Esophagus muscularis mucosa (tissue), 3 donors: ENCODE results near the gene GPR15.

Source experiments
- POLR2AphosphoS5 ChIP-seq, 2 donors: sonication (generic); formaldehyde crosslinking; IDR thresholded peaks; one replicate each; pipeline ENCODE4 v1.6.1; 2017; ENCODE audit warnings: antibody characterized with exemption in 2 of 2
- TF ChIP-seq, protein P1 (sequence below), 3 experiments: fragments of 200-600 bp in 2 of 3; fragments of 450-650 bp in 1 of 3; sonication (generic) in 2 of 3; IDR thresholded peaks; one replicate each; pipeline ENCODE4 v1.5.1; 2017 to 2019; ENCODE audit warnings: antibody characterized with exemption in 3 of 3, mild to moderate bottlenecking in 2 of 3, moderate library complexity in 1 of 3

DNA sequence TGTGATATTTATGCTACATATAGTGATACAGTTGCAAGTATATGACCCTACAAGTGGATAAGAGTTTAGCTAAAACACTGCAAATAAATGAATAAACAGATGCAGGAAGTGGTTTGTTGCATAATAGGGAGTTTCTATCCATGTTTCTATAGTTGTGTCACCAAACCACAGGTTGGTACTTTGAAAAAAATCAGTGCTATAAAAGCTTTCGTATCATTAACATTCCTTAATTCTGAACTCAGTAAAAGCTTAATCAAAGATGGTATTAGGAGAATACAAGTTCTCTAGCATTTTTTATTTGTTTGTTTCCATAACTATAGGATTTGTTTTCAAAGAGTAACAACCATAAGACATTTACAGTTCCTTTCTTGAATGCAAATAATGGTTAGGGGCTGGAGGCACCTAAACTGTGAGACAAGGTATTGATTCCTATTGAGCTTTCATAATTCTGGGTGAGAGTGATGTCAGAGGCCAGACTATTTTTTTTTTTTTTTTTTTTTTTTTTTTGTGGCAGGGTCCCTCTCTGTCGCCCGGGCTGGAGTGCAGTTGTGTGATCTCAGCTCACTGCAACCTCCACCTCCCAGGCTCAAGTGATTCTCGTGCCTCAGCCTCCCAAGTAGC lies 32.0 kb downstream of the GPR15 start:
- TF ChIP-seq, protein P1, sequence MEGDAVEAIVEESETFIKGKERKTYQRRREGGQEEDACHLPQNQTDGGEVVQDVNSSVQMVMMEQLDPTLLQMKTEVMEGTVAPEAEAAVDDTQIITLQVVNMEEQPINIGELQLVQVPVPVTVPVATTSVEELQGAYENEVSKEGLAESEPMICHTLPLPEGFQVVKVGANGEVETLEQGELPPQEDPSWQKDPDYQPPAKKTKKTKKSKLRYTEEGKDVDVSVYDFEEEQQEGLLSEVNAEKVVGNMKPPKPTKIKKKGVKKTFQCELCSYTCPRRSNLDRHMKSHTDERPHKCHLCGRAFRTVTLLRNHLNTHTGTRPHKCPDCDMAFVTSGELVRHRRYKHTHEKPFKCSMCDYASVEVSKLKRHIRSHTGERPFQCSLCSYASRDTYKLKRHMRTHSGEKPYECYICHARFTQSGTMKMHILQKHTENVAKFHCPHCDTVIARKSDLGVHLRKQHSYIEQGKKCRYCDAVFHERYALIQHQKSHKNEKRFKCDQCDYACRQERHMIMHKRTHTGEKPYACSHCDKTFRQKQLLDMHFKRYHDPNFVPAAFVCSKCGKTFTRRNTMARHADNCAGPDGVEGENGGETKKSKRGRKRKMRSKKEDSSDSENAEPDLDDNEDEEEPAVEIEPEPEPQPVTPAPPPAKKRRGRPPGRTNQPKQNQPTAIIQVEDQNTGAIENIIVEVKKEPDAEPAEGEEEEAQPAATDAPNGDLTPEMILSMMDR (IDR thresholded peaks at IDR 0.05) = no peak
- no peak for TF ChIP-seq POLR2AphosphoS5 (IDR thresholded peaks at IDR 0.05)
